ENCODE data around the gene AGMO. TPM values are rescaled to one million over a fixed set of nuclear protein-coding genes. Genes with fewer than 3 reads are reported as not detected.

AGMO gene
- polyA plus RNA-seq (2012; ENCODE audit: missing spikeins), result not detected

- no peak for TF ChIP-seq POLR2A (IDR thresholded peaks at IDR 0.05; ENCODE audit: low read depth, low read length)
- TF ChIP-seq POLR2AphosphoS5 (IDR thresholded peaks at IDR 0.05; ENCODE audit: low read depth, low read length), result no peak
- TF ChIP-seq TAF1 (IDR thresholded peaks at IDR 0.05; ENCODE audit: borderline replicate concordance, low read depth, low read length), result no peak
- FAIRE-seq (no peak), DNase-seq (ENCODE audit: insufficient read length) (no peak)
Observed at GRCh38 chr7:15561835-15562234, at the start of gene AGMO. Gene AGMO (minus strand): TSS chr7:15562015.

GRCh38 chr7:15610503-15610902 lies 48.7 kb upstream of the AGMO start:
- FAIRE-seq, result no peak

GRCh38 chr7:15609287-15609686 lies 47.5 kb upstream of the AGMO start:
- no peak for DNase-seq (ENCODE audit: insufficient read length)

More at GRCh38 chr7:15610503-15610902, 48.7 kb upstream of the AGMO start:
- no peak for DNase-seq (ENCODE audit: insufficient read length)
- no peak for TF ChIP-seq TAF1 (IDR thresholded peaks at IDR 0.05; ENCODE audit: borderline replicate concordance, low read depth, low read length)
- TF ChIP-seq POLR2A (IDR thresholded peaks at IDR 0.05; ENCODE audit: low read depth, low read length), result no peak
- no peak for TF ChIP-seq POLR2AphosphoS5 (IDR thresholded peaks at IDR 0.05; ENCODE audit: low read depth, low read length)

GRCh38 chr7:15607529-15608210 lies 45.9 kb upstream of the AGMO start:
- no peak for TF ChIP-seq TAF1 (IDR thresholded peaks at IDR 0.05; ENCODE audit: borderline replicate concordance, low read depth, low read length)
- no peak for TF ChIP-seq POLR2A (IDR thresholded peaks at IDR 0.05; ENCODE audit: low read depth, low read length)
- TF ChIP-seq POLR2AphosphoS5 (IDR thresholded peaks at IDR 0.05; ENCODE audit: low read depth, low read length), result no peak
- DNase-seq (ENCODE audit: insufficient read length), result no peak
- no peak for FAIRE-seq

More at GRCh38 chr7:15609287-15609686, 47.5 kb upstream of the AGMO start:
- TF ChIP-seq TAF1 (IDR thresholded peaks at IDR 0.05; ENCODE audit: borderline replicate concordance, low read depth, low read length) (no peak), POLR2AphosphoS5 (IDR thresholded peaks at IDR 0.05; ENCODE audit: low read depth, low read length) (no peak), POLR2A (IDR thresholded peaks at IDR 0.05; ENCODE audit: low read depth, low read length) (no peak)
- FAIRE-seq, result no peak

GRCh38 chr7:15606561-15606960 lies 44.7 kb upstream of the AGMO start:
- DNase-seq (ENCODE audit: insufficient read length) (no peak), FAIRE-seq (no peak)
- TF ChIP-seq POLR2A (IDR thresholded peaks at IDR 0.05; ENCODE audit: low read depth, low read length) (no peak), POLR2AphosphoS5 (IDR thresholded peaks at IDR 0.05; ENCODE audit: low read depth, low read length) (no peak), TAF1 (IDR thresholded peaks at IDR 0.05; ENCODE audit: borderline replicate concordance, low read depth, low read length) (no peak)

- FAIRE-seq (no peak), DNase-seq (ENCODE audit: insufficient read length) (no peak)
- no peak for TF ChIP-seq POLR2A (IDR thresholded peaks at IDR 0.05; ENCODE audit: low read depth, low read length)
- TF ChIP-seq TAF1 (IDR thresholded peaks at IDR 0.05; ENCODE audit: borderline replicate concordance, low read depth, low read length), result no peak
- TF ChIP-seq POLR2AphosphoS5 (IDR thresholded peaks at IDR 0.05; ENCODE audit: low read depth, low read length), result no peak
Observed at GRCh38 chr7:15604166-15604565, 42.4 kb upstream of the AGMO start.

- FAIRE-seq, result no peak
Observed at GRCh38 chr7:15603124-15603523, 41.3 kb upstream of the AGMO start.

GRCh38 chr7:15602236-15602635 lies 40.4 kb upstream of the AGMO start:
- no peak for FAIRE-seq
- DNase-seq (ENCODE audit: insufficient read length), result no peak
- TF ChIP-seq TAF1 (IDR thresholded peaks at IDR 0.05; ENCODE audit: borderline replicate concordance, low read depth, low read length) (no peak), POLR2A (IDR thresholded peaks at IDR 0.05; ENCODE audit: low read depth, low read length) (no peak), POLR2AphosphoS5 (IDR thresholded peaks at IDR 0.05; ENCODE audit: low read depth, low read length) (no peak)

More at GRCh38 chr7:15603124-15603523, 41.3 kb upstream of the AGMO start:
- TF ChIP-seq POLR2AphosphoS5 (IDR thresholded peaks at IDR 0.05; ENCODE audit: low read depth, low read length) (no peak), POLR2A (IDR thresholded peaks at IDR 0.05; ENCODE audit: low read depth, low read length) (no peak)
- no peak for DNase-seq (ENCODE audit: insufficient read length)

GRCh38 chr7:15601175-15601574 lies 39.4 kb upstream of the AGMO start:
- TF ChIP-seq TAF1 (IDR thresholded peaks at IDR 0.05; ENCODE audit: borderline replicate concordance, low read depth, low read length) (no peak), POLR2A (IDR thresholded peaks at IDR 0.05; ENCODE audit: low read depth, low read length) (no peak), POLR2AphosphoS5 (IDR thresholded peaks at IDR 0.05; ENCODE audit: low read depth, low read length) (no peak)
- DNase-seq (ENCODE audit: insufficient read length) (no peak), FAIRE-seq (no peak)

GRCh38 chr7:15600298-15600697 lies 38.5 kb upstream of the AGMO start:
- FAIRE-seq (no peak), DNase-seq (ENCODE audit: insufficient read length) (no peak)
- TF ChIP-seq TAF1 (IDR thresholded peaks at IDR 0.05; ENCODE audit: borderline replicate concordance, low read depth, low read length) (no peak), POLR2AphosphoS5 (IDR thresholded peaks at IDR 0.05; ENCODE audit: low read depth, low read length) (no peak), POLR2A (IDR thresholded peaks at IDR 0.05; ENCODE audit: low read depth, low read length) (no peak)

GRCh38 chr7:15594461-15594860 lies 32.6 kb upstream of the AGMO start:
- TF ChIP-seq POLR2AphosphoS5 (IDR thresholded peaks at IDR 0.05; ENCODE audit: low read depth, low read length) (no peak), TAF1 (IDR thresholded peaks at IDR 0.05; ENCODE audit: borderline replicate concordance, low read depth, low read length) (no peak), POLR2A (IDR thresholded peaks at IDR 0.05; ENCODE audit: low read depth, low read length) (no peak)
- FAIRE-seq (no peak), DNase-seq (ENCODE audit: insufficient read length) (no peak)

- DNase-seq (ENCODE audit: insufficient read length) (no peak), FAIRE-seq (no peak)
- TF ChIP-seq POLR2A (IDR thresholded peaks at IDR 0.05; ENCODE audit: low read depth, low read length), result no peak
- no peak for TF ChIP-seq TAF1 (IDR thresholded peaks at IDR 0.05; ENCODE audit: borderline replicate concordance, low read depth, low read length)
- TF ChIP-seq POLR2AphosphoS5 (IDR thresholded peaks at IDR 0.05; ENCODE audit: low read depth, low read length), result no peak
Observed at GRCh38 chr7:15593382-15593781, 31.6 kb upstream of the AGMO start.
